GM12878 (cell line): ENCODE data around the gene ZNF451.

ENCODE experiments used
- BHLHE40 ChIP-seq, 2 experiments: fragments of 450-650 bp in 1 of 2; IDR thresholded peaks; 2 replicates each; pipeline ENCODE4 v1.6.1; 2011 to 2017; ENCODE audit warnings: low read depth in 2 of 2, borderline replicate concordance in 1 of 2, improper control_type of control experiment in 1 of 2, low read length in 1 of 2, mild to moderate bottlenecking in 1 of 2
- BRCA1 ChIP-seq: IDR thresholded peaks from 2 replicates; pipeline ENCODE4 v1.6.1; 2011; ENCODE audit warnings: low read depth, low read length, improper control_type of control experiment
- CEBPZ ChIP-seq: fragments of 150-350 bp; IDR thresholded peaks from 2 replicates; pipeline ENCODE4 v1.6.1; 2016; ENCODE audit warnings: low read depth, low read length
- EZH2 ChIP-seq: IDR thresholded peaks from 2 replicates; pipeline ENCODE4 v1.6.1; 2012; ENCODE audit warnings: low read depth, mild to moderate bottlenecking, control low read depth, inconsistent platforms, low read length, borderline replicate concordance; ENCODE audit not compliant: control insufficient read depth
- MAX ChIP-seq: IDR thresholded peaks from 2 replicates; pipeline ENCODE4 v1.6.1; 2012; ENCODE audit warnings: low read depth, low read length, improper control_type of control experiment
- RAD21 ChIP-seq: IDR thresholded peaks from 2 replicates; pipeline ENCODE4 v1.6.1; 2011; ENCODE audit warnings: mild to moderate bottlenecking, low read depth, low read length, moderate library complexity; ENCODE audit not compliant: insufficient read depth
- TAF1 ChIP-seq: IDR thresholded peaks from 2 replicates; pipeline ENCODE4 v1.6.1; 2011; ENCODE audit warnings: mild to moderate bottlenecking, low read depth, low read length, borderline replicate concordance
- ZNF217 ChIP-seq: fragments of 450-650 bp; IDR thresholded peaks from 2 replicates; pipeline ENCODE4 v1.6.1; 2017; ENCODE audit warnings: antibody characterized with exemption, mild to moderate bottlenecking
- TF ChIP-seq, protein P1 (sequence below), 3 experiments: IDR thresholded peaks in 2 of 3; conservative IDR thresholded peaks in 1 of 3; 2 replicates each; pipeline ENCODE4 v1.5.1; 2011; ENCODE audit warnings: low read depth in 3 of 3, low read length in 3 of 3, mild to moderate bottlenecking in 3 of 3, control low read depth in 2 of 3, moderate library complexity in 2 of 3, inconsistent platforms in 1 of 3, mixed read lengths in 1 of 3; ENCODE audit not compliant: control insufficient read depth in 2 of 3, insufficient read depth in 1 of 3; ENCODE audit errors: extremely low read depth in 1 of 3
- TF ChIP-seq, protein P2 (sequence below): IDR thresholded peaks from 2 replicates; pipeline ENCODE4 v1.6.1; 2011; ENCODE audit warnings: borderline replicate concordance, low read depth, mild to moderate bottlenecking, moderate library complexity, mixed read lengths, low read length; ENCODE audit not compliant: insufficient read depth; ENCODE audit errors: extremely low read length
- TF ChIP-seq, protein P3 (sequence below): fragments of 450-650 bp; IDR thresholded peaks from 2 replicates; pipeline ENCODE4 v1.6.1; 2014; ENCODE audit warnings: mild to moderate bottlenecking

- TF ChIP-seq EZH2: no peak
- no peak for TF ChIP-seq MAX
- TF ChIP-seq BHLHE40 (IDR thresholded peaks at IDR 0.05; ENCODE audit: borderline replicate concordance in 1 of 2, low read depth in 2 of 2, low read length in 1 of 2): no peak
- TF ChIP-seq, protein P1, sequence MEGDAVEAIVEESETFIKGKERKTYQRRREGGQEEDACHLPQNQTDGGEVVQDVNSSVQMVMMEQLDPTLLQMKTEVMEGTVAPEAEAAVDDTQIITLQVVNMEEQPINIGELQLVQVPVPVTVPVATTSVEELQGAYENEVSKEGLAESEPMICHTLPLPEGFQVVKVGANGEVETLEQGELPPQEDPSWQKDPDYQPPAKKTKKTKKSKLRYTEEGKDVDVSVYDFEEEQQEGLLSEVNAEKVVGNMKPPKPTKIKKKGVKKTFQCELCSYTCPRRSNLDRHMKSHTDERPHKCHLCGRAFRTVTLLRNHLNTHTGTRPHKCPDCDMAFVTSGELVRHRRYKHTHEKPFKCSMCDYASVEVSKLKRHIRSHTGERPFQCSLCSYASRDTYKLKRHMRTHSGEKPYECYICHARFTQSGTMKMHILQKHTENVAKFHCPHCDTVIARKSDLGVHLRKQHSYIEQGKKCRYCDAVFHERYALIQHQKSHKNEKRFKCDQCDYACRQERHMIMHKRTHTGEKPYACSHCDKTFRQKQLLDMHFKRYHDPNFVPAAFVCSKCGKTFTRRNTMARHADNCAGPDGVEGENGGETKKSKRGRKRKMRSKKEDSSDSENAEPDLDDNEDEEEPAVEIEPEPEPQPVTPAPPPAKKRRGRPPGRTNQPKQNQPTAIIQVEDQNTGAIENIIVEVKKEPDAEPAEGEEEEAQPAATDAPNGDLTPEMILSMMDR (IDR thresholded peaks at IDR 0.05 in 2 of 3, conservative IDR thresholded peaks at IDR 0.05 in 1 of 3; ENCODE audit: control insufficient read depth in 2 of 3, extremely low read depth in 1 of 3, insufficient read depth in 1 of 3, low read depth in 3 of 3, low read length in 3 of 3): peak in 2 of 3 experiments; percentile 15 to 27; a peak in 2 of 6 replicates
- TF ChIP-seq, protein P2, sequence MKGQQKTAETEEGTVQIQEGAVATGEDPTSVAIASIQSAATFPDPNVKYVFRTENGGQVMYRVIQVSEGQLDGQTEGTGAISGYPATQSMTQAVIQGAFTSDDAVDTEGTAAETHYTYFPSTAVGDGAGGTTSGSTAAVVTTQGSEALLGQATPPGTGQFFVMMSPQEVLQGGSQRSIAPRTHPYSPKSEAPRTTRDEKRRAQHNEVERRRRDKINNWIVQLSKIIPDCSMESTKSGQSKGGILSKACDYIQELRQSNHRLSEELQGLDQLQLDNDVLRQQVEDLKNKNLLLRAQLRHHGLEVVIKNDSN: no peak
- no peak for TF ChIP-seq TAF1
- TF ChIP-seq ZNF217: no peak
- TF ChIP-seq BRCA1: no peak
- peak; percentile 59 for TF ChIP-seq RAD21
- TF ChIP-seq CEBPZ: no peak
- TF ChIP-seq, protein P3, sequence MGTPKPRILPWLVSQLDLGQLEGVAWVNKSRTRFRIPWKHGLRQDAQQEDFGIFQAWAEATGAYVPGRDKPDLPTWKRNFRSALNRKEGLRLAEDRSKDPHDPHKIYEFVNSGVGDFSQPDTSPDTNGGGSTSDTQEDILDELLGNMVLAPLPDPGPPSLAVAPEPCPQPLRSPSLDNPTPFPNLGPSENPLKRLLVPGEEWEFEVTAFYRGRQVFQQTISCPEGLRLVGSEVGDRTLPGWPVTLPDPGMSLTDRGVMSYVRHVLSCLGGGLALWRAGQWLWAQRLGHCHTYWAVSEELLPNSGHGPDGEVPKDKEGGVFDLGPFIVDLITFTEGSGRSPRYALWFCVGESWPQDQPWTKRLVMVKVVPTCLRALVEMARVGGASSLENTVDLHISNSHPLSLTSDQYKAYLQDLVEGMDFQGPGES: no peak
These were observed 100.2 kb downstream of the ZNF451 start for GRCh38 chr6:57190140-57190539.
